Esophagus squamous epithelium (tissue), 5 donors: Measurements from ENCODE around the gene LIME1. TPM values are rescaled to one million over a fixed set of nuclear protein-coding genes. Genes with fewer than 3 reads are reported as not detected.
A peak's percentile ranks its signal among the peaks of the same experiment; 100 is the strongest.

Experiments used
- DNase-seq: peaks from one replicate; lab custom pipeline; 2025; lab: John Stamatoyannopoulos, UW
- H3K27ac ChIP-seq, 4 donors: fragments of 200-600 bp; sonication (generic); one replicate each; pipeline ENCODE4 v1.5.1; 2016 to 2019; ENCODE audit warnings: mild to moderate bottlenecking in 1 of 4
- H3K27me3 ChIP-seq, 4 donors: fragments of 200-600 bp; sonication (generic); 1 replicate in 3 of 4; 2 replicates in 1 of 4; pipeline versions ENCODE4 v1.5.1 to v1.6.0; 2017 to 2021; ENCODE audit warnings: antibody characterized with exemption in 1 of 4
- H3K36me3 ChIP-seq, 3 donors: fragments of 200-600 bp; sonication (generic); one replicate each; pipeline ENCODE4 v1.5.1; 2016 to 2019
- H3K4me1 ChIP-seq, 3 donors: fragments of 200-600 bp; sonication (generic); one replicate each; pipeline ENCODE4 v1.5.1; 2017 to 2019
- H3K4me3 ChIP-seq, 4 donors: fragments of 200-600 bp; sonication (generic); 1 replicate in 3 of 4; 2 replicates in 1 of 4; pipeline ENCODE4 v1.5.1; 2016 to 2019; ENCODE audit warnings: mild to moderate bottlenecking in 2 of 4, moderate library complexity in 1 of 4
- H3K9me3 ChIP-seq, 3 donors: fragments of 200-600 bp; sonication (generic); one replicate each; pipeline ENCODE4 v1.5.1; 2016 to 2019
- POLR2A ChIP-seq, 4 donors: fragments of 450-650 bp; IDR thresholded peaks; one replicate each; pipeline ENCODE4 v1.6.1; 2017; ENCODE audit warnings: antibody characterized with exemption in 4 of 4, mild to moderate bottlenecking in 4 of 4, moderate library complexity in 3 of 4
- WGBS, 2 donors: methylation state at CpG; one replicate each; pipeline ENCODE4 v1.1.5; 2018; 5-methylcytosine and 5-hydroxymethylcytosine counted together
- intact Hi-C: fragments of 100-400 bp; cut with DNase I; formaldehyde crosslinking; loops from one replicate; pipeline ENCODE4 v1.15.0; 2022
- total RNA-seq, 4 donors: library from RNA; depleted of rRNA; stranded (reverse); fragments of >200 nt; gene quantifications; one replicate each; pipeline ENCODE4 v1.1.0, GENCODE V29; 2016
- TF ChIP-seq, protein P1 (sequence below), 6 experiments: fragments of 450-650 bp in 4 of 6; fragments of 200-600 bp in 2 of 6; sonication (generic) in 2 of 6; IDR thresholded peaks; one replicate each; pipeline ENCODE4 v1.5.1; 2016 to 2019; ENCODE audit warnings: antibody characterized with exemption in 6 of 6, mild to moderate bottlenecking in 4 of 6, moderate library complexity in 4 of 6
- donor health status: DM: yes; HTN: yes; CAD: no.

LIME1 gene
- total RNA-seq, 4 donors from 2014 or later: 10.9 to 22.3 (median 14.4) TPM

DNA sequence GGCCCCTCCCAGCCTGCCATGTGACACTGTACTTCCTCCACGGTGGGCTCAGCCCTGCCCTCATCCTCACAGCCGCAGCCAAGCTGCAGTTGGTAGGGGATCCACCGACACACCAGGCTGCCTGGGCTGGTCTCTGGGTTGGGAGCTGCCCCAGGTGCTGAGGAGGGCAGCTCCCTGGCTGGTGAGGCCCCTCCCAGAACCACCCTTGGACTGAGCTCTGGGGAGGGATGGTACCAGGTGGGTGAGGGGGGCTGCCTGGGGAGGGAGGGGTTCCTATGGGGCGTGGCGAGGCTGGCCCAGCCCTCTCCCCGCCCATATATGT, 40.2 kb upstream of the LIME1 start:
- Histone ChIP-seq H3K27ac (peak overlapping the region in 3 of 4 donors; percentile 38 to 63 (median 49)), H3K27me3 (no peaks in the 10 kb centered on the region), H3K9me3 (no peaks in the 10 kb centered on the region), H3K4me1 (peaks cover 32 to 77% (median 72%) of the 10 kb centered on the region in 3 donors), H3K4me3 (peak overlapping the region; percentile 9 to 59 (median 29)), H3K36me3 (peaks cover 0 to 11% (median 0%) of the 10 kb centered on the region in 3 donors)
- intact Hi-C loops: no loop called here
- TF ChIP-seq, protein P1, sequence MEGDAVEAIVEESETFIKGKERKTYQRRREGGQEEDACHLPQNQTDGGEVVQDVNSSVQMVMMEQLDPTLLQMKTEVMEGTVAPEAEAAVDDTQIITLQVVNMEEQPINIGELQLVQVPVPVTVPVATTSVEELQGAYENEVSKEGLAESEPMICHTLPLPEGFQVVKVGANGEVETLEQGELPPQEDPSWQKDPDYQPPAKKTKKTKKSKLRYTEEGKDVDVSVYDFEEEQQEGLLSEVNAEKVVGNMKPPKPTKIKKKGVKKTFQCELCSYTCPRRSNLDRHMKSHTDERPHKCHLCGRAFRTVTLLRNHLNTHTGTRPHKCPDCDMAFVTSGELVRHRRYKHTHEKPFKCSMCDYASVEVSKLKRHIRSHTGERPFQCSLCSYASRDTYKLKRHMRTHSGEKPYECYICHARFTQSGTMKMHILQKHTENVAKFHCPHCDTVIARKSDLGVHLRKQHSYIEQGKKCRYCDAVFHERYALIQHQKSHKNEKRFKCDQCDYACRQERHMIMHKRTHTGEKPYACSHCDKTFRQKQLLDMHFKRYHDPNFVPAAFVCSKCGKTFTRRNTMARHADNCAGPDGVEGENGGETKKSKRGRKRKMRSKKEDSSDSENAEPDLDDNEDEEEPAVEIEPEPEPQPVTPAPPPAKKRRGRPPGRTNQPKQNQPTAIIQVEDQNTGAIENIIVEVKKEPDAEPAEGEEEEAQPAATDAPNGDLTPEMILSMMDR (IDR thresholded peaks at IDR 0.05): no peak
- no peak for TF ChIP-seq POLR2A (IDR thresholded peaks at IDR 0.05)
- DNase-seq: no peak
- WGBS, 2 donors: 0 to 20% methylated on average over 1 of the region's 6 CpGs

DNA sequence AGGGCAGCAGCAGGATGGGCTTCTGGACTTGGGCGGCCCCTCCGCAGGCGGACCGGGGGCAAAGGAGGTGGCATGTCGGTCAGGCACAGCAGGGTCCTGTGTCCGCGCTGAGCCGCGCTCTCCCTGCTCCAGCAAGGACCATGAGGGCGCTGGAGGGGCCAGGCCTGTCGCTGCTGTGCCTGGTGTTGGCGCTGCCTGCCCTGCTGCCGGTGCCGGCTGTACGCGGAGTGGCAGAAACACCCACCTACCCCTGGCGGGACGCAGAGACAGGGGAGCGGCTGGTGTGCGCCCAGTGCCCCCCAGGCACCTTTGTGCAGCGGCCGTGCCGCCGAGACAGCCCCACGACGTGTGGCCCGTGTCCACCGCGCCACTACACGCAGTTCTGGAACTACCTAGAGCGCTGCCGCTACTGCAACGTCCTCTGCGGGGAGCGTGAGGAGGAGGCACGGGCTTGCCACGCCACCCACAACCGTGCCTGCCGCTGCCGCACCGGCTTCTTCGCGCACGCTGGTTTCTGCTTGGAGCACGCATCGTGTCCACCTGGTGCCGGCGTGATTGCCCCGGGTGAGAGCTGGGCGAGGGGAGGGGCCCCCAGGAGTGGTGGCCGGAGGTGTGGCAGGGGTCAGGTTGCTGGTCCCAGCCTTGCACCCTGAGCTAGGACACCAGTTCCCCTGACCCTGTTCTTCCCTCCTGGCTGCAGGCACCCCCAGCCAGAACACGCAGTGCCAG, 39.7 kb upstream of the LIME1 start, which contains the start of gene TNFRSF6B:
Gene TNFRSF6B, plus strand, starts transcription at position 25 of the 729 bp plus-strand sequence. Its CDS starts 116 bp downstream, at position 141.
- intact Hi-C loops: no loop called here
- no peak for DNase-seq
- peaks cover 32 to 71% (median 67%) of the 10 kb centered on the region in 3 donors for H3K4me1 ChIP-seq
- H3K4me3 ChIP-seq: peak within 1 kb of the TSS; percentile 9 to 59 (median 29)
- peak within 1 kb of the TSS; percentile 22 to 63 (median 44) for H3K27ac ChIP-seq
- TF ChIP-seq POLR2A (IDR thresholded peaks at IDR 0.05): no peak
- TF ChIP-seq, protein P1 (IDR thresholded peaks at IDR 0.05): no peak
- H3K27me3 ChIP-seq: no peaks in the 10 kb centered on the region
- WGBS, 2 donors: no CpG with 5 or more reads among the region's 52 CpGs
- peaks cover 0 to 11% (median 0%) of the 10 kb centered on the region in 3 donors for H3K36me3 ChIP-seq
- no peaks in the 10 kb centered on the region for H3K9me3 ChIP-seq

DNA sequence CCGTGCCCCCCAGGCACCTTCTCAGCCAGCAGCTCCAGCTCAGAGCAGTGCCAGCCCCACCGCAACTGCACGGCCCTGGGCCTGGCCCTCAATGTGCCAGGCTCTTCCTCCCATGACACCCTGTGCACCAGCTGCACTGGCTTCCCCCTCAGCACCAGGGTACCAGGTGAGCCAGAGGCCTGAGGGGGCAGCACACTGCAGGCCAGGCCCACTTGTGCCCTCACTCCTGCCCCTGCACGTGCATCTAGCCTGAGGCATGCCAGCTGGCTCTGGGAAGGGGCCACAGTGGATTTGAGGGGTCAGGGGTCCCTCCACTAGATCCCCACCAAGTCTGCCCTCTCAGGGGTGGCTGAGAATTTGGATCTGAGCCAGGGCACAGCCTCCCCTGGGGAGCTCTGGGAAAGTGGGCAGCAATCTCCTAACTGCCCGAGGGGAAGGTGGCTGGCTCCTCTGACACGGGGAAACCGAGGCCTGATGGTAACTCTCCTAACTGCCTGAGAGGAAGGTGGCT, 39.1 kb upstream of the LIME1 start:
- 66% methylated on average over 3 of the region's 7 CpGs; no CpG with 5 or more reads in 1 of the 2 donors for WGBS, 2 donors
- TF ChIP-seq, protein P1 (IDR thresholded peaks at IDR 0.05): no peak
- no peak for TF ChIP-seq POLR2A (IDR thresholded peaks at IDR 0.05)
- no peaks in the 10 kb centered on the region for H3K9me3 ChIP-seq
- peak overlapping the region in 2 of 4 donors; percentile 49 to 63 for H3K27ac ChIP-seq
- peak overlapping the region; percentile 9 to 59 (median 29) for H3K4me3 ChIP-seq
- no peak for DNase-seq
- intact Hi-C loops: no loop called here
- no peaks in the 10 kb centered on the region for H3K27me3 ChIP-seq
- peaks cover 0 to 11% (median 0%) of the 10 kb centered on the region in 3 donors for H3K36me3 ChIP-seq
- peaks cover 32 to 65% (median 62%) of the 10 kb centered on the region in 3 donors for H3K4me1 ChIP-seq

DNA sequence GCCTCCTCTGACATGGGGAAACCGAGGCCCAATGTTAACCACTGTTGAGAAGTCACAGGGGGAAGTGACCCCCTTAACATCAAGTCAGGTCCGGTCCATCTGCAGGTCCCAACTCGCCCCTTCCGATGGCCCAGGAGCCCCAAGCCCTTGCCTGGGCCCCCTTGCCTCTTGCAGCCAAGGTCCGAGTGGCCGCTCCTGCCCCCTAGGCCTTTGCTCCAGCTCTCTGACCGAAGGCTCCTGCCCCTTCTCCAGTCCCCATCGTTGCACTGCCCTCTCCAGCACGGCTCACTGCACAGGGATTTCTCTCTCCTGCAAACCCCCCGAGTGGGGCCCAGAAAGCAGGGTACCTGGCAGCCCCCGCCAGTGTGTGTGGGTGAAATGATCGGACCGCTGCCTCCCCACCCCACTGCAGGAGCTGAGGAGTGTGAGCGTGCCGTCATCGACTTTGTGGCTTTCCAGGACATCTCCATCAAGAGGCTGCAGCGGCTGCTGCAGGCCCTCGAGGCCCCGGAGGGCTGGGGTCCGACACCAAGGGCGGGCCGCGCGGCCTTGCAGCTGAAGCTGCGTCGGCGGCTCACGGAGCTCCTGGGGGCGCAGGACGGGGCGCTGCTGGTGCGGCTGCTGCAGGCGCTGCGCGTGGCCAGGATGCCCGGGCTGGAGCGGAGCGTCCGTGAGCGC, 38.5 kb upstream of the LIME1 start:
- Histone ChIP-seq H3K27ac (peak overlapping the region in 2 of 4 donors; percentile 49 to 81), H3K4me3 (peak overlapping the region in 2 of 4 donors; percentile 43 to 59), H3K36me3 (peaks cover 0 to 17% (median 0%) of the 10 kb centered on the region in 3 donors), H3K4me1 (peaks cover 32 to 60% (median 58%) of the 10 kb centered on the region in 3 donors), H3K9me3 (no peaks in the 10 kb centered on the region), H3K27me3 (no peaks in the 10 kb centered on the region)
- 71 to 83% methylated on average over 7 to 16 of the region's 40 CpGs for WGBS, 2 donors
- TF ChIP-seq, protein P1 (IDR thresholded peaks at IDR 0.05): no peak
- TF ChIP-seq POLR2A (IDR thresholded peaks at IDR 0.05): no peak
- intact Hi-C loops: no loop called here
- no peak for DNase-seq
